HG02763 (cell line): Measurements from ENCODE around the gene GLIS1.

Experiments used
- ATAC-seq: cut with Tn5 transposase; IDR thresholded peaks from one replicate; pipeline ENCODE4 v1.9.1; 2021; ENCODE audit warnings: mild to moderate bottlenecking, moderate library complexity; ENCODE audit not compliant: unreplicated experiment

Gene GLIS1

GRCh38 chr1:53680868-53681267 lies 58.1 kb downstream of the GLIS1 start:
- ATAC-seq: no peak

- ATAC-seq: no peak
Measured at GRCh38 chr1:53678938-53679825, 59.8 kb downstream of the GLIS1 start.

- ATAC-seq: no peak
Measured at GRCh38 chr1:53678507-53678906, 60.5 kb downstream of the GLIS1 start.

GRCh38 chr1:53678046-53678445 lies 60.9 kb downstream of the GLIS1 start:
- no peak for ATAC-seq

GRCh38 chr1:53677486-53677885 lies 61.5 kb downstream of the GLIS1 start:
- ATAC-seq: no peak

GRCh38 chr1:53672785-53673184 lies 66.2 kb downstream of the GLIS1 start:
- ATAC-seq: no peak

- ATAC-seq: no peak
Measured at GRCh38 chr1:53672243-53672642, 66.7 kb downstream of the GLIS1 start.

GRCh38 chr1:53669621-53670191 lies 69.3 kb downstream of the GLIS1 start:
- no peak for ATAC-seq

GRCh38 chr1:53666566-53666965 lies 72.4 kb downstream of the GLIS1 start:
- no peak for ATAC-seq

GRCh38 chr1:53665996-53666395 lies 73.0 kb downstream of the GLIS1 start:
- ATAC-seq: no peak

GRCh38 chr1:53663529-53664300 lies 75.2 kb downstream of the GLIS1 start:
- no peak for ATAC-seq

- no peak for ATAC-seq
Measured at GRCh38 chr1:53662951-53663350, 76.0 kb downstream of the GLIS1 start.

GRCh38 chr1:53662169-53662568 lies 76.8 kb downstream of the GLIS1 start:
- no peak for ATAC-seq

GRCh38 chr1:53661496-53661895 lies 77.5 kb downstream of the GLIS1 start:
- ATAC-seq: no peak

GRCh38 chr1:53660666-53661065 lies 78.3 kb downstream of the GLIS1 start:
- no peak for ATAC-seq

GRCh38 chr1:53659436-53659835 lies 79.5 kb downstream of the GLIS1 start:
- ATAC-seq: no peak

GRCh38 chr1:53658489-53659230 lies 80.3 kb downstream of the GLIS1 start:
- no peak for ATAC-seq

GRCh38 chr1:53657891-53658396 lies 81.0 kb downstream of the GLIS1 start:
- no peak for ATAC-seq

GRCh38 chr1:53657531-53657805 lies 81.5 kb downstream of the GLIS1 start:
- no peak for ATAC-seq

- ATAC-seq: no peak
Measured at GRCh38 chr1:53656747-53657530, 82.0 kb downstream of the GLIS1 start.
